ENCODE measurements around the gene PAX3. TPM values are rescaled to one million over a fixed set of nuclear protein-coding genes. Genes with fewer than 3 reads are reported as not detected.

The PAX3 gene
- total RNA-seq, 1 experiment from 2014 or later, result not detected

GRCh38 chr2:222309766-222310165, 11.0 kb upstream of the PAX3 start:
- H3K27ac ChIP-seq (ENCODE audit: low read depth, low read length), result no peak overlapping the region
- DNase-seq (ENCODE audit: low read depth, low spot score) (no peak), ATAC-seq (no peak)
- H3K79me2 ChIP-seq (ENCODE audit: insufficient read depth, low read length), result no peaks in the 10 kb centered on the region
- intact Hi-C loops (cut with micrococcal nuclease), result no loop called here
- H3K9me3 ChIP-seq (ENCODE audit: control insufficient read depth in 1 of 2, insufficient read depth in 1 of 2, low read depth in 1 of 2, low read length in 2 of 2), result no peaks in the 10 kb centered on the region
- ChIA-PET CTCF (no interaction called here), RAD21 (ENCODE audit: low non-redundant PET in 1 of 2, low total read pairs in 2 of 2, uncharacterized antibody in 2 of 2, unreplicated experiment in 2 of 2) (no interaction called here), POLR2A (no interaction called here)
- no TSS peak for BruUV-seq (replicated peaks)
- H3K9ac ChIP-seq (ENCODE audit: low read length), result no peak overlapping the region
- H3K4me1 ChIP-seq (ENCODE audit: control insufficient read depth in 1 of 2, insufficient read depth in 2 of 2, low read length in 2 of 2), result no peaks in the 10 kb centered on the region
- H3K9me2 ChIP-seq (ENCODE audit: insufficient read depth), result no peaks in the 10 kb centered on the region
- peaks cover 32% of the 10 kb centered on the region for H3K27me3 ChIP-seq (ENCODE audit: insufficient read depth, low read length)
- no peak overlapping the region for H2AFZ ChIP-seq (ENCODE audit: low read depth, low read length, poor library complexity, severe bottlenecking)
- H3K4me2 ChIP-seq (ENCODE audit: low read length), result no peak overlapping the region
- no peaks in the 10 kb centered on the region for H4K20me1 ChIP-seq (ENCODE audit: insufficient read depth)
- TF ChIP-seq RAD21 (IDR thresholded peaks at IDR 0.05; ENCODE audit: low read depth), result no peak
- no peak for TF ChIP-seq ELF1 (IDR thresholded peaks at IDR 0.05; ENCODE audit: borderline replicate concordance, low read depth)
- no peak for TF ChIP-seq ATF3 (IDR thresholded peaks at IDR 0.05)
- TF ChIP-seq EZH2 (IDR thresholded peaks at IDR 0.05), result no peak
- TF ChIP-seq JUND (IDR thresholded peaks at IDR 0.05), result no peak
- no peak for TF ChIP-seq CTCF (IDR thresholded peaks at IDR 0.05 in 2 of 3, conservative IDR thresholded peaks at IDR 0.05 in 1 of 3; ENCODE audit: borderline replicate concordance in 1 of 3, insufficient read depth in 1 of 3, low read depth in 2 of 3, low read length in 2 of 3)
- TF ChIP-seq CBX3 (IDR thresholded peaks at IDR 0.05; ENCODE audit: low read depth), result no peak
- TF ChIP-seq ZBTB33 (IDR thresholded peaks at IDR 0.05; ENCODE audit: extremely low read depth, insufficient replicate concordance, low read length), result no peak
- TF ChIP-seq POLR2AphosphoS5 (IDR thresholded peaks at IDR 0.05; ENCODE audit: low read depth, low read length), result no peak
- TF ChIP-seq ZFX (IDR thresholded peaks at IDR 0.05), result no peak
- no peak for TF ChIP-seq SIN3A (IDR thresholded peaks at IDR 0.05; ENCODE audit: low read depth)
- no peak for TF ChIP-seq EGR1 (IDR thresholded peaks at IDR 0.05; ENCODE audit: low read depth)
- TF ChIP-seq ZNF274 (IDR thresholded peaks at IDR 0.05; ENCODE audit: low read depth, low read length), result no peak
- TF ChIP-seq TCF7L2 (IDR thresholded peaks at IDR 0.05; ENCODE audit: borderline replicate concordance, extremely low read depth, insufficient read depth, insufficient read length), result no peak
- TF ChIP-seq YY1 (IDR thresholded peaks at IDR 0.05; ENCODE audit: extremely low read depth, insufficient replicate concordance, low read depth, low read length), result no peak
- TF ChIP-seq CEBPB (IDR thresholded peaks at IDR 0.05; ENCODE audit: low read depth), result no peak
- TF ChIP-seq SP1 (IDR thresholded peaks at IDR 0.05; ENCODE audit: low read depth), result no peak
- no peak for TF ChIP-seq FOSL1 (IDR thresholded peaks at IDR 0.05; ENCODE audit: low read depth)
- TF ChIP-seq REST (IDR thresholded peaks at IDR 0.05; ENCODE audit: low read depth), result no peak
- TF ChIP-seq EZH2phosphoT487 (IDR thresholded peaks at IDR 0.05; ENCODE audit: borderline replicate concordance), result no peak
- H3K36me3 ChIP-seq (ENCODE audit: control insufficient read depth in 1 of 2, insufficient read depth in 2 of 2, low read length in 2 of 2), result no peaks in the 10 kb centered on the region
- no peak overlapping the region for H3K4me3 ChIP-seq (replicated peaks in 1 of 2; ENCODE audit: low read depth in 1 of 2, low read length in 2 of 2)
